ENCODE results near the gene CTNNA2.

CTNNA2 gene

DNA sequence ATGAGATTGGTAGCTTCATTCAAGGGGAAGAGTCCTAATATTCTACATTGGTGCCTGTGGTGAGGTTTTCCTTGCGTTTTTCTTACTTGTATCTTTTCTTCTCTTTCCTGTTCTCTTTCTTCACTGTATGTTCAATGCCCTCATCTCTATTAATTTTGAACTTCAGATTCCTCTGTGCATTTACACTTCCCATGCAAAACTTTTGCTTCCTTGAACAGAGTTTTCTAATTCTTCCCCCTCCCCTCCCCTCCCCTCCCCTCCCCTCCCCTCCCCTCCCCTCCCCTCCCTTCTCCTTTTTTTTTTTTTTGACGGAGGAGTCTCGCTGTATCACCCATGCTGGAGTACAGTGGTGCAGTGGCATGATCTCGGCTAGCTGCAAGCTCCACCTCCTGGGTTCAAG is 403.4 kb downstream of the CTNNA2 start:
- DNase-seq (ENCODE audit: low read depth in 1 of 2, low spot score in 1 of 2), result no peak

GRCh38 chr2:79920512-79921076 is 407.7 kb downstream of the CTNNA2 start:
- DNase-seq (ENCODE audit: low read depth in 1 of 2, low spot score in 1 of 2), result no peak

DNA sequence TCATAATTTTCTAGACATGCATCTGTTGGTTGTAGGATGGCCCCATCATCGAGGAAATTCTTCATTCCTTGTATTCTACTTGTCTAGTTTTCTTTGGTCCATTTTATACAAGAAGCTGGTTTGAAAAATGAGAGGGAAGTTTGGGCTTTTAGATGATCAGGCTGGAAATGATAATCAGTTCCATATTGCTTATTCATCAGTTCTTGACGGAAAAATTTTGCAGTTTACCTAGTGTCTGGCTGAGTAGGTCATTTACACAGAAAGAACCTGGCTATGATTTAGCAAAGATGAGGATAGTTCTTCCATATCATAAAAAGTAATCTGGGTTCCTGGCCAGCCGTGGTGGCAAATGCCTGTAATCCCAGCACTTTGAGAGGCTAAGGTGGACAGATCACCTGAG is 416.8 kb downstream of the CTNNA2 start:
- no peak for DNase-seq (ENCODE audit: low read depth in 1 of 2, low spot score in 1 of 2)

DNA sequence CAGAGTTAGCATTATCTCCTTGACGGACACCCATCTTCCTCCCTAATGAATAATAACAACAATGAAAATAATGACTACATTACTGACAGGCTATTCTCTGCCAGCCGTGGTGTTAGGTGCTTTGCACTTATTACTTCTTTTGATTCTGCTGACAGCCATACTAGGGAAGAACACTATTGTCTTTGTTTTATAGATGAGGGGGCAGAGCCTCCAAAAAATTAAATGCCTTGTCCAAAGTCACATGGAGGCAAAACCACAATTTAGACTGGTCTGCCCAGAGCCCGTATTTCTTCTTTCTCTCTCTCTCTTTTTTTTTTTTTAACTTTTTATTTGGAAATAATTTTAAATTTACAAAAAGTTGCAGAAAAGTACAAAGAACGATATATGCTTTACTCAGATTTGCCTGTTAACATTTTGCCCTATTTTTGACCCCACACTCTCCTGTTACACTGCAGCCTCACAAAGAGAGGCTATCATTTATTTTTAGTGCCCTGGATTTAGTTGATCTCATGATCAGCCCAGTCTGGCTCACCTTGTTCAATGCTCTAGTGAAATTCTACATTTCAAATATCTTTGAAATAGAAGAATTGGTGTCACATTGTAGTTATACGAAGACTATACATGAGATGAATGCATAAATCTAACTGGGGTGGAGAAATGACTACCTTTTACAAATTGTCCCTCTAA is 422.3 kb downstream of the CTNNA2 start:
- DNase-seq (ENCODE audit: low read depth in 1 of 2, low spot score in 1 of 2), result no peak

- DNase-seq (ENCODE audit: low read depth in 1 of 2, low spot score in 1 of 2), result no peak
Measured at GRCh38 chr2:79935771-79936657, 423.2 kb downstream of the CTNNA2 start.

DNA sequence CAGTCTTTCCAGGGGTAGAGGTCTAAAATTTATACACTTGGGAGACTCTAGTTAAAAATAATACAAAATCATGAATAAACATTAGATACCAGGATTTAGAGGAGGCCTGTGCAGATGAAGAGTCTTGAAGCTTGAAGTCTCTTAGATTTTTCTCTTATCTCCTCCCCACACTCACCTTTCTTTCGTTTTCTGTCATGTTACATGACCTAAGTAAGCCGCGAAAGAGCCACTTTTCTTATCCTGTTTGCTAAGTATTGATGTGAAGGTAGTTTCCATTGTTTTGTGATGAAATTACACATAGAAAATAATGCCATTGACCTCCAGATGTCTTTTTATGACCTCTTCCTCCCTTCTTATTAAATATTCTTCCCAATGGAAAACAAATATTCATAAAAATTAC is 423.9 kb downstream of the CTNNA2 start:
- no peak for DNase-seq (ENCODE audit: low read depth in 1 of 2, low spot score in 1 of 2)

DNA sequence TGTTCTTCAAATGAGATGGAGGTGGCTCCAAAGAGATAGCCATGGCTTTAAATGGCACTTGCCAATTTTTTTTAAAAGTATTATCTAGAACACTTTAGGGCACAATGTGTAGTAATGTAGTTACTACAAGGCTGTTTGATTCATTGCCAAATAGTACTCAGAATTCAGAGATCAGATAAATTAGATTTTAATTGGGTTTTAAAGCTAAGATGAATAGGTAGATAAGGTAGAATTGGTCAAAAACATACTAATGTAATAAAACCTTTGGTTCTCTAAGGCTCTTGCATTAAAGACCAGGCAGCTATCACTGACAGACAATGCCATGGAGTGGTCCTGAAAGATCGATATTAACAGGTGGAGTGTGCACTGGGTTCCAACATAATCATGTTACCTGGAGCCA is 425.8 kb downstream of the CTNNA2 start:
- no peak for DNase-seq (ENCODE audit: low read depth in 1 of 2, low spot score in 1 of 2)

DNA sequence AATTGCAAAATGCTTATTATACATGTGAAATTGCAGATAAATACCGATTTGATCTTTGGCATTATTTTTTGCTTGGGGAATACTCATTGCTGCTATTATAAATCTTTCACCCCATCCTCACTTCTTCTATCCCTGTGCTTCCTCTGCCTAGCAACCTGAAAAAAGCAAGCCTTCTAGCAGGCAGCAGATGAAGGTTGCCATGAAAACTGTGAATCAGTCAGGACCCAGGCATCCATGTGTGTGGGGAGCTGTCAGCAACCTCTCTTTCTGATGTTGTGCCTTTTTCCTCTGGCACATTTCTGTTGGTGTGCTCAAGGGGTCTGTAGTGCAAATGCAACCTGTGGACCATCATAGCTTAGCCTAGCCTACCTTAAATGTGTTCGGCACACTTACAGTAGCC is 427.5 kb downstream of the CTNNA2 start:
- no peak for DNase-seq (ENCODE audit: low read depth in 1 of 2, low spot score in 1 of 2)

GRCh38 chr2:79941179-79941578 is 428.3 kb downstream of the CTNNA2 start:
- no peak for DNase-seq (ENCODE audit: low read depth in 1 of 2, low spot score in 1 of 2)

DNA sequence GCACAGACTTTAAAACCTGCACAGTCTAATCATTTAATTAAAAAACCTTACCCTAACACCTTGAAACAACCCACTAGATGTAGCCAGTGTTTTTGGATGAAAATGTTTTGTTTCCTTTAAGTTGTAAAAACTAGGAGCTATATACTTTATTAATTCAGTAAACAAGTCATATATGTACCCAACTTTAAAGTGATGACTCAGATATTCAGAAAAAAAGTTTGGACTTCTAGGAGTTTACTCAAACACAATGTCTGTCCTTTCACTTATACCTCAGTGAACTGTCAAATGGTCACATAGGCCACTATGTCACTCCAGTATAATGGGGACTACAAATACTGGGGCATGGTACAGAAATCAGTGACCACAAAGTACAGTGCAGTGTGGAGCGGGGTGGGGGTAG is 431.4 kb downstream of the CTNNA2 start:
- DNase-seq (ENCODE audit: low read depth in 1 of 2, low spot score in 1 of 2), result no peak

- no peak for DNase-seq (ENCODE audit: low read depth in 1 of 2, low spot score in 1 of 2)
Measured at GRCh38 chr2:79945653-79946445, 433.0 kb downstream of the CTNNA2 start.

- no peak for DNase-seq (ENCODE audit: low read depth in 1 of 2, low spot score in 1 of 2)
Measured at GRCh38 chr2:79947751-79948150, 434.9 kb downstream of the CTNNA2 start.

DNA sequence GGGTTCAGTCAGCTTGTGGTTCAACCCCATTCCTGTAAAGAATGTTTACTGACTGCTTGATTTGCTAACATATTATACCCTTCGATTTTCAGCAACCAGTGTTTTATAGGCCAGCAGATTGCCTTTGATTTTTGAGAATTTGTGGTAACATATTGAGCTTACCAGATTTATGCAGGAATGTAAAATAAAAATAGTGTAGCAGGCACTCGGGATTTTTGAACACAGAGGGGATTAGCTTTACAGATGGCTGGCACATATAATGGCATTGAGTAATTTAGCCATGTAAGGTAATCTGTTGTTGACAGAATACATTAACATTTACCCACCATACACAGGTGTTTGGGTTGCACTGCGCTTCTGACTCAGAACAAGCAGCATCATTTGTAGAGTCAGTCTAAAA is 437.7 kb downstream of the CTNNA2 start:
- no peak for DNase-seq (ENCODE audit: low read depth in 1 of 2, low spot score in 1 of 2)

DNA sequence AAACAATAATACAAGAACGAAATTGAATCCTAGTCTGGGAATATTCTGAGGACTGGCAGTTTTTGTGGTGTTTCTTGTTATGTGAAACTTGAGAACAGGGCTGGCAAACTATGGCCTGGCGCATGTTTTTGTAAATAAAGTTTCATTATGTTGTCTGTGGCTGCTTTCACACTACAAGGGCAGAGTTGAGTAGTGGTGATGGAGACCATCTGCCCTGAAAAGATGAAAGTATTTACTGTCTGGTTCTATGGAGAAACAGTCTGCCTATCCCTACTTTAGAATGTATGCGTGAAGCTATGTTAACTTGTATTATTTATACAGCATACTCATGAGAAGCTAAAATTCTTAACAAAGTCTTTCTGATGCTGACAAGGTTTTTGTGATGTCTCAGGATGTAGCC is 439.8 kb downstream of the CTNNA2 start:
- no peak for DNase-seq (ENCODE audit: low read depth in 1 of 2, low spot score in 1 of 2)

GRCh38 chr2:79960035-79960434 is 447.2 kb downstream of the CTNNA2 start:
- DNase-seq (ENCODE audit: low read depth in 1 of 2, low spot score in 1 of 2), result no peak

GRCh38 chr2:79960519-79960918 is 447.7 kb downstream of the CTNNA2 start:
- DNase-seq (ENCODE audit: low read depth in 1 of 2, low spot score in 1 of 2), result no peak

DNA sequence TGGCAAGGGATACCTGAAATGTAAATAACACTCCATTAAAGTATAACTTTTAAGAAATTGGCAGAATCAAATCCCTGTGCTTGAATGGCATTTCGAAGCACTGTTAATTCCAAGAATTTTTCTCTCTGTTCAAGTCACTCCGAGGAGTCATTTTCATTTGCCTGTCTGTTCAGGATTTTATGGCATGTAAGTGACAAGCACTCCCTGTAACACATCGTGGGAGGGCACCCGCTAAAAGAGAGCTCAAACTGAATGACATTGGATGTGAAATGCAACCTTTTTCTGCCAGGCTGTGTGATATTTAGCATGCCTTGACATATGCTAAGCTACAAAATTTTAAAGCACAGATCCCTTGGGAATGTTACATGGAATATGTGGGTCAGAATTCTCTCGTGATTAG is 452.1 kb downstream of the CTNNA2 start:
- no peak for DNase-seq (ENCODE audit: low read depth in 1 of 2, low spot score in 1 of 2)

GRCh38 chr2:79966369-79966768 is 453.5 kb downstream of the CTNNA2 start:
- no peak for DNase-seq (ENCODE audit: low read depth in 1 of 2, low spot score in 1 of 2)

GRCh38 chr2:79966882-79967281 is 454.0 kb downstream of the CTNNA2 start:
- DNase-seq (ENCODE audit: low read depth in 1 of 2, low spot score in 1 of 2), result no peak

DNA sequence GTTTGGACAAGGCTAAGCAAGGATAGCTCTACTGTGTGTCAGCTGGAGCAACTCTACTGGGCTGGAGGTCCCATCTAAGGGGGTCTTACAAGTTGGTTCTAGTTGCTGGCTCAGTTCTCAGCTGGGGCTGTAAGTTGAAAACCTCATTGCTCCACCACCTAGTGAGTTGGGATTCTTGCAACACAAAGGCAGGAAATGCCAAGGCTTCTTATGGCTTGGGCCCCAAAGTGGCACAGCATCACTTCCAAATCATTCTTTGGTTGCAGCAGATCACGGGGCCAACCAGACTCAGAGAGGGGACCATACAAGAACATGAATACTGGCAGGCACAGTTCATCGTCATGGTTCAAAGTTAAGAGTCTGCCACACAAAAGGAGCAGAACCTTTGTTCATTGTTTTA is 459.0 kb downstream of the CTNNA2 start:
- no peak for DNase-seq (ENCODE audit: low read depth in 1 of 2, low spot score in 1 of 2)

DNA sequence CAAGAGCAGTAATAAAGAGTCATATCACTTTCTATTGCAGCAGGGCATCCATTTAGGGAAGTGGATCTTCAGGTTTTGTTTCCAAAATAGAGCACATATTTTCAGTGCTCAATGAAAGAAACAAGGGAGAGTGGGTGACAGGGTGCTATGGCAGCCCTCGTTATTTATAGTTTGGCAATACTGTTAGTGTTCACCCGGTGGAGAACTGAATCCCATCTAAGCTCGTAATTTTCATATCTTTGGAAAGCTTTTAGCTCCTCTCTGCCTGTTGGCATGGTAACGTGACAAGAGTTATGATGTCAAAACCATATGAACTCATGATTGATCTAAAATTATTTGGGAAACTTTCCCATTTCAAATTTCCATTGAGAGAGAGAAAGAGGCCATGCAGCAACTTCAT is 459.8 kb downstream of the CTNNA2 start:
- DNase-seq (ENCODE audit: low read depth in 1 of 2, low spot score in 1 of 2), result no peak
